A549 (cell line): ENCODE results near the gene RARA. TPM values are rescaled to one million over a fixed set of nuclear protein-coding genes. Genes with fewer than 3 reads are reported as not detected.
"Not testable (repeated sequence)": the region's sequence is repeated elsewhere in the genome, so short reads cannot be mapped to it uniquely, and the experiment has no call there.

Experiments used
- ATAC-seq, 2 experiments: fragments of 200-7000 bp in 1 of 2; fragments of >200 bp in 1 of 2; cut with Nextera tagmentation in 1 of 2; cut with Tn5 transposase in 1 of 2; 3 replicates each; pipeline versions ENCODE4 v1.8.0 to v1.9.1; 2018 to 2020; ENCODE audit warnings: mild to moderate bottlenecking in 1 of 2, moderate library complexity in 1 of 2
- CTCF ChIA-PET: fragments of 300-600 bp; sonication (Branson Sonifier 250); formaldehyde crosslinking; extraction: SDS; loops from one replicate; lab custom pipeline; 2021; ENCODE audit warnings: antibody characterized with exemption, inconsistent platforms; lab: Yijun Ruan, JAX
- POLR2A ChIA-PET: fragments of 350-600 bp; formaldehyde crosslinking; extraction: SDS; loops from one replicate; lab custom pipeline; 2021; ENCODE audit warnings: antibody characterized with exemption, inconsistent platforms; lab: Yijun Ruan, JAX
- DNase-seq, 2 experiments: peaks; one replicate each; pipeline versions ENCODE4 v3.0.0 to v3.0.0-alpha.2; 2011 to 2016; ENCODE audit warnings: low read depth in 1 of 2, low spot score in 1 of 2
- FAIRE-seq: peaks from 2 replicates; lab custom pipeline; 2011; peaks lifted over from hg19 to GRCh38; lab: Jason Lieb, UNC
- H3K27ac ChIP-seq, 2 experiments: fragments of >200 bp; sonication (Bioruptor Twin); formaldehyde crosslinking; 3 replicates each; pipeline ENCODE4 v1.5.1; 2016 to 2017
- H3K4me1 ChIP-seq: fragments of >200 bp; sonication (Bioruptor Twin); formaldehyde crosslinking; 3 replicates; pipeline ENCODE4 v1.6.1; 2016
- H3K4me2 ChIP-seq: fragments of >200 bp; sonication (Bioruptor Twin); formaldehyde crosslinking; 3 replicates; pipeline ENCODE4 v1.6.1; 2016
- H3K4me3 ChIP-seq: fragments of >200 bp; sonication (Bioruptor Twin); formaldehyde crosslinking; 3 replicates; pipeline ENCODE4 v1.5.1; 2016
- H3K9me3 ChIP-seq: fragments of >200 bp; sonication (Bioruptor Twin); formaldehyde crosslinking; 3 replicates; pipeline ENCODE4 v1.6.1; 2016
- CBX2 ChIP-seq: fragments of 200-600 bp; sonication (generic); IDR thresholded peaks from 2 replicates; pipeline ENCODE4 v1.6.1; 2016; ENCODE audit warnings: low read depth, mild to moderate bottlenecking, borderline replicate concordance
- CEBPB ChIP-seq, 2 experiments: fragments of >200 bp in 1 of 2; sonication (Bioruptor Twin) in 1 of 2; formaldehyde crosslinking in 1 of 2; IDR thresholded peaks; 2 replicates each; pipeline ENCODE4 v1.6.1; 2012 to 2016
- EP300 ChIP-seq, 2 experiments: fragments of >200 bp; sonication (Bioruptor Twin); formaldehyde crosslinking; IDR thresholded peaks; 2 replicates in 1 of 2; 3 replicates in 1 of 2; pipeline ENCODE4 v1.6.1; 2016 to 2017
- ESRRA ChIP-seq: fragments of 150-350 bp; IDR thresholded peaks from 2 replicates; pipeline ENCODE4 v1.6.1; 2014; ENCODE audit warnings: mild to moderate bottlenecking, low read length, borderline replicate concordance
- FOSL2 ChIP-seq, 2 experiments: fragments of 450-650 bp in 1 of 2; fragments of >200 bp in 1 of 2; sonication (Bioruptor Twin) in 1 of 2; formaldehyde crosslinking; IDR thresholded peaks; 2 replicates each; pipeline versions ENCODE4 v1.5.0 to v1.6.1; 2016 to 2020; ENCODE audit warnings: mild to moderate bottlenecking in 1 of 2, moderate library complexity in 1 of 2
- HOXA7 ChIP-seq: fragments of 250-450 bp; sonication (Bioruptor Pico); IDR thresholded peaks from 2 replicates; pipeline ENCODE4 v1.5.0; 2020; ENCODE audit warnings: mild to moderate bottlenecking, moderate library complexity
- MAFK ChIP-seq: fragments of 450-650 bp; IDR thresholded peaks from 2 replicates; pipeline ENCODE4 v1.6.1; 2014; ENCODE audit not compliant: partially characterized antibody
- MYC ChIP-seq: IDR thresholded peaks from 2 replicates; pipeline ENCODE4 v1.6.1; 2012; ENCODE audit warnings: mild to moderate bottlenecking, inconsistent platforms, low read length, improper control_type of control experiment, borderline replicate concordance
- POLR2AphosphoS2 ChIP-seq: conservative IDR thresholded peaks from 2 replicates; pipeline ENCODE4 v1.6.1; 2012; ENCODE audit warnings: low read length, improper control_type of control experiment, inconsistent platforms
- USF2 ChIP-seq: fragments of 450-650 bp; IDR thresholded peaks from 2 replicates; pipeline ENCODE4 v1.6.1; 2014; ENCODE audit warnings: antibody characterized with exemption
- ZSCAN20 ChIP-seq: fragments of 250-450 bp; sonication (Bioruptor Pico); IDR thresholded peaks from 2 replicates; pipeline ENCODE4 v1.8.0; 2022; ENCODE audit warnings: mild to moderate bottlenecking, moderate library complexity
- WGBS: methylation state at CpG from one replicate; pipeline ENCODE4 v1.1.6; 2017; ENCODE audit errors: missing lambda C conversion rate; 5-methylcytosine and 5-hydroxymethylcytosine counted together
- polyA plus RNA-seq, 4 experiments: library from polyadenylated mRNA; depleted of rRNA in 3 of 4; stranded (reverse); fragments of >200 nt; fragmentation: RNase III in 1 of 4; extraction: RNeasy Plus Mini Kit Qiagen cat#74134 plus additional on column Dnase treatment in 1 of 4; gene quantifications; 2 replicates in 3 of 4; 3 replicates in 1 of 4; pipeline ENCODE4 v1.2.3, GENCODE V29; 2011 to 2017

Gene RARA
- polyA plus RNA-seq, 2 of the 4 experiments (the other 2 are of a cell fraction): 8.6 to 17.2 TPM

- Histone ChIP-seq H3K4me1 (peaks cover 46% of the 10 kb centered on the region), H3K4me2 (no peak overlapping the region), H3K27ac (peak overlapping the region; percentile 17 to 47; a peak in 4 of 6 replicates), H3K9me3 (no peaks in the 10 kb centered on the region), H3K4me3 (no peak overlapping the region)
- WGBS: 82% methylated on average over 5 of the region's 5 CpGs
- ChIA-PET CTCF (interaction anchor here (0.5 to 50.4 kb wide), 39 partner anchors 1 to 291 kb away, joined by 3 to 2395 read pairs (median 4); partner anchors contain the start of genes CDC6, GJD3, RARA and TOP2A), POLR2A (interaction anchor here (1.5 to 2.9 kb wide), 2 partner anchors 48 to 51 kb away, joined by 5 to 13 read pairs; no protein-coding TSS in a partner anchor)
- no peak for ATAC-seq
- no peak for FAIRE-seq
- DNase-seq: no peak
- TF ChIP-seq MAFK: no peak
- no peak for TF ChIP-seq MYC
- TF ChIP-seq POLR2AphosphoS2: no peak
- TF ChIP-seq ESRRA: no peak
These were observed 5.0 kb upstream of the RARA start for GRCh38 chr17:40303708-40304551.

GRCh38 chr17:40304552-40304863 lies 4.5 kb upstream of the RARA start:
- CTCF ChIA-PET: interaction anchor here (0.6 to 50.4 kb wide), 15 partner anchors 2 to 256 kb away, joined by 3 to 2395 read pairs (median 10); partner anchors contain the start of genes CDC6, GJD3, RARA and WIPF2
- ATAC-seq, H3K4me2 ChIP-seq, H3K4me3 ChIP-seq, FAIRE-seq, H3K9me3 ChIP-seq, DNase-seq: not testable (repeated sequence)
- POLR2A ChIA-PET: interaction anchor here (1.5 to 2.9 kb wide), 2 partner anchors 47 to 51 kb away, joined by 5 to 13 read pairs; no protein-coding TSS in a partner anchor
- Histone ChIP-seq H3K27ac (peak overlapping the region; percentile 0 to 47; a peak in 2 of 6 replicates), H3K4me1 (peaks cover 48% of the 10 kb centered on the region)
- WGBS: 85% methylated on average over 5 of the region's 5 CpGs

GRCh38 chr17:40304866-40305265 lies 4.1 kb upstream of the RARA start:
- WGBS: 91% methylated on average over 5 of the region's 5 CpGs
- FAIRE-seq, H3K9me3 ChIP-seq, DNase-seq, H3K4me2 ChIP-seq, ATAC-seq, H3K4me3 ChIP-seq: not testable (repeated sequence)
- ChIA-PET POLR2A (interaction anchor here (1.2 kb wide), 1 partner anchor 16 kb away, joined by 4 read pairs; no protein-coding TSS in a partner anchor), CTCF (interaction anchor here (0.6 to 50.4 kb wide), 10 partner anchors 2 to 256 kb away, joined by 3 to 2395 read pairs (median 12); partner anchors contain the start of genes CDC6, GJD3, RARA and WIPF2)
- Histone ChIP-seq H3K4me1 (peaks cover 51% of the 10 kb centered on the region), H3K27ac (peak overlapping the region in 1 of 2 experiments; percentile 47; a peak in 2 of 6 replicates)

- H3K27ac ChIP-seq: peak overlapping the region; percentile 95 to 97; a peak in 5 of 6 replicates
- H3K4me1 ChIP-seq: peaks cover 67% of the 10 kb centered on the region
- no peaks in the 10 kb centered on the region for H3K9me3 ChIP-seq
- no peak for DNase-seq
- H3K4me2 ChIP-seq: 0 out of 3 replicates have a peak overlapping the region, but pooled peaks have one; percentile 99
- WGBS: 53% methylated on average over 2 of the region's 2 CpGs
- no peak for TF ChIP-seq CBX2
- no peak for TF ChIP-seq USF2
- no peak for TF ChIP-seq CEBPB (IDR thresholded peaks at IDR 0.05)
- TF ChIP-seq HOXA7: no peak
- TF ChIP-seq ZSCAN20 (CRISPR knock-in tag): no peak
- no peak for TF ChIP-seq EP300 (IDR thresholded peaks at IDR 0.05)
- no peak for TF ChIP-seq FOSL2 (IDR thresholded peaks at IDR 0.05)
- no peak for TF ChIP-seq FOSL2 (CRISPR knock-in tag; IDR thresholded peaks at IDR 0.05)
- ATAC-seq: no peak
- no peak for FAIRE-seq
- ChIA-PET POLR2A (interaction anchor here (1.2 to 2.4 kb wide), 2 partner anchors 11 to 18 kb away, joined by 4 to 14 read pairs; no protein-coding TSS in a partner anchor), CTCF (interaction anchor here (0.7 to 50.4 kb wide), 12 partner anchors 4 to 1389 kb away, joined by 3 to 2395 read pairs (median 8); partner anchors contain the start of genes CDC6, GJD3, IGFBP4 and RARA)
- H3K4me3 ChIP-seq: no peak overlapping the region
These were observed 2.6 kb upstream of the RARA start for GRCh38 chr17:40306395-40306794.
